Measurements from ENCODE around the gene BIRC7.

The BIRC7 gene

DNA sequence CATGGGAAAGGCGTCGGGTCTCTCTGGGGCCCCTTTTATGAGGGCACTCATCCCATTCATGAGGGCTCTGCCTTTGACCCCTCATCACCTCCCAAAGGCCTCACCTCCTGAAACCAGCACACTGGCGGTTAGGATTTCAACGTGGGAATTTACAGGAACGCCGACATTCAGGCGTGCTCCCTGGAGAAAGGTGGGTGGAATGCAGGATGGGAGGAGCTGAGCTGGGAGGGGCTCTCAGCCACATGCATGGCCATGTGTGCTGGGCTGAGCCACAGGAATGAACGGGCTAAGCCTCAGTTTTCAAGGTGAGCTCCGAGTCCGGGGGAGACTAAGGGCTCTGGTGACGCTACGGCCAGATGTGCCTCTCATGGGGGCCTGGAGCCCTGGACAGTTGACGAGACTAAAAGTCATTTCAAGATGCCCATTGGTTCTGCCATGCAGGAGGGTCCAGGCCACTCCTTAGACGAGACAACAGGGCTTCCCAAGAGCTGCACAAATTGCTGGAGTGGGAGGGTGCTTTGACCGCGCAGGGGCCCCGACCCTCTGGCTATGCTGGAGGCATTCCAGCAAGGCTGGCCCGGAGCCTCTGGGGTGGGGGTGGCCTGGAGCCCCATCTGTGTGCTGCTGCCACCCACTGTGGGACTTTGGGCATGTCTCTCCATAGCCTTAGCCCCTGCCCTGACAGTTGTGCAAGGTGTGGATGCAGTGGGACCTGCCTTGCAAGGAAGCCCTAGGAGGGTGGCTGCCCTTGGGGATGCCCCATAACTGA, 33.1 kb downstream of the BIRC7 start:
- DNase-seq = no peak

DNA sequence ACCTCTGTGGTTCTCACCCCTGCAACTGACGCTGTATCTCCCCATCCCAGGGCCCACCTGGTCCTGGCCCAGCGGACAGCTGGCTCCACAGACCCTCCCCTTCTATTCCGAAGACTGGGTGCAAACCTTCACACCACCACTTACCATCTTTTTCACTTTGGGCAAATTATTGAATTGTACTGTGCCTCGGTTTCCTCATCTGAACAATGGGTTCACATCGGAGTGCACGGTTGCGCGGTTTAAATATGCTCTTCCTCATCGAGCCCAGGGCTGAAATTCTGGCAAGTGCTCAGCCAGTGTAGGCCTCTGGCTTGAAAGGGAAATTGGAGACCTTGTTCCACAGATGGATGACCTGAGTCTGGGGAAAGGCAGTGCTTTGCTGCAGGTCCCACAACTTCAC, 34.0 kb downstream of the BIRC7 start:
- DNase-seq = no peak

DNA sequence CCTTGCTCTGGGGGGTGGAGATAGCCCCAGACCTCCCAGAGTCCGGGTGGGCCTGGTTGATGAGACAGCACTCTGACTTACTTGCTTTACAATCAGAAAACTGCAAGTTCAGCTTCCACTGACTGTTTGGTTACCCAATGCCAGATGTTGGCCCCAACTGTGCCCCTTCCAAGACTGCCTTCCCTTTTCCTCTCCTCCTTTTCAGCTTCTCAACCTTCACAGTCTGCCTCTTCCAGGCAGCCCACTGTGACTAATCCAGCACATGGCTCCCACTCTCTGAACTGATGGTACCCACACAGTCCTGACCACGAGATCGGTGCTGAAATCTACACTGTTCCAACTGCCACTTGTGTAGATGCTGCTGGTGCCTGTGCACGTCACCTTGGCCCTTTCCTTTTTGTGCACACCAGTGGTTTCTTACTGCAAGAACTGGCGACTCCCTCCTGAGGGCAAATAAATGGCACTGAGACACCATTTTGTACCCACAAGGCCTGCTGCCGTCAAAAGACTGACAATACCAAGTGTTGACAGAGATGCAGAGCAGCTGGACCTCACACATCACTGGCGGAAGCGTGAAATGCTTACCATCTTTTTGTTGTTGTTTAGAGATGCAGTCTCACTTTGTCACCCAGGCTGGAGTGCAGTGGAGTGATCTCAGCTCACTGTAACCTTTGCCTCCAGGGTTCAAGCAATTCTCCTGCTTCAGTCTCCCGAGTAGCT, 35.1 kb downstream of the BIRC7 start:
- no peak for DNase-seq

DNA sequence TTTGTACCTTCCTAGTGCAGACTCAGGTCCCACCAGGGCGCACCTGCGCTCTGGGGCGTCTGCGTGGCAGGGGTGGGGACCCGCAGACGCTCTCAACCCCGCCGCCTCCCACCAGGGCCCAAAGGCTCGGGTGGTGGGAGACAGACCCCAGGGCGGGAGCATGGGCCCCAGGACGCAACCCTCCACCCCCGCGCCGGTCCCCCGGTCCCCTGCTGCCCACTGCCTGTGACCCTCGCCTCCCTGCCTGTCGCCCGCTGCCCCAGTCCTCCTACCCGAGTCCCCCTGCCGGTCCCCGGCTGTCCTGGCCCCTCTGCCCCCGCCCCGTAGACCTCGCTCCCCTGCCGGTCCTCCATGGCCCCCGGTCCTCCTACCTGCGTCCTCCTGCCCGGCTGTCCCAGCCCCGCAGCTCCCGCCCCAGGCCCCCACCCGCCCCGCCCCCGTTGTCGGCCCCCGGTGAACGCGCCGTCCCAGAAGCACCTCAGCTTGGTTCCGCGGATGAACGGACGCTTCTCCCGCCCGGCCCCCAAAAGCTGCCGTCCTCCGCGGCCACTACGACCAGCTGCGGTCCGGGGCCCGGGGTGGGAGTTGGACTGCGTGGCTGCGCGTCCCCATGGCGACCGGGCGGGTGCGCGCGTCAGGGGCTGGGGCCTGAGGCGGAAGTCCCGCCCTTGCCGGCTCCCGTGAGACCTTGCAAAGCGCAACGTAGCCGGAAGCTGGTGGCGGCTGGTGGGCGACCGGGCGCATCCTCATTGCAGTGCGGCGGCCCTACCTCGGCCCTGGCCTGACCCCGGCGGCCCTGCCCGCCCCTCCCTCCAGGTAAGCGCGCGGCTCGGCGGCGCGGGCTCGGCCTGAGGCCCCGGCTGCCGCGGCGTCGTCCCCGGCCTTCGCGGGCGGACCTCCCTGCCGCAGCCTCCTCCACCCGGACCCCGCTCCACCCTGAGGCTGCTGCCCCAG, 36.7 kb downstream of the BIRC7 start, which contains the start of gene ARFGAP1:
TSS of gene ARFGAP1 (plus strand) at position 709 of the 954 bp plus-strand sequence. CDS start 2,768 bp downstream, outside the sequence.
- peak; percentile 90 for DNase-seq

DNA sequence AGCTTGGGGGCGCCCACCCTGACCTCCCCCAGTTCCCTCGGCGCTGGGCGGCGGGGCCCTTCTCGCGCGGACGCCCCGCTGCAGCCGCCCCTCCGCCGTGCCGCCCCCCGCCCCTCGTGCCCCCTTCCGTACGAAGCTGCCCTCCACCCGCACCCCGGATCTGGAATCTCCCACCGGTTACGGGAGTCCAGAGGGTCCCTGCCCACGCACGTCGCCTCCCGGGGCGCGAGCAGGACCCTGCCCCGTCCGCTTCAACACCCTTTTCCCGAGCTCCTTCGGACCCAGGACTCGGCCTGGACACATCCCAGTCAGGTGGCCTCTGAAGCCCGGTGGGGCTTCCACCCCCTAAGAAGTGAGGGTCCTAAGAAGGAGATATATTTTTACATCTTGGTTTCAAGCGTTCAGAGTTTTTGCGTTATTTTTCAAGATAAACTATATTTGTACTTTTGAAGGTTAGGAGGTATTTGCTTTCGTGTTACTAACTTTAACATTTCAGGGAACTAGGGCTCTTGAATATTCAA, 37.4 kb downstream of the BIRC7 start:
- DNase-seq = no peak

DNA sequence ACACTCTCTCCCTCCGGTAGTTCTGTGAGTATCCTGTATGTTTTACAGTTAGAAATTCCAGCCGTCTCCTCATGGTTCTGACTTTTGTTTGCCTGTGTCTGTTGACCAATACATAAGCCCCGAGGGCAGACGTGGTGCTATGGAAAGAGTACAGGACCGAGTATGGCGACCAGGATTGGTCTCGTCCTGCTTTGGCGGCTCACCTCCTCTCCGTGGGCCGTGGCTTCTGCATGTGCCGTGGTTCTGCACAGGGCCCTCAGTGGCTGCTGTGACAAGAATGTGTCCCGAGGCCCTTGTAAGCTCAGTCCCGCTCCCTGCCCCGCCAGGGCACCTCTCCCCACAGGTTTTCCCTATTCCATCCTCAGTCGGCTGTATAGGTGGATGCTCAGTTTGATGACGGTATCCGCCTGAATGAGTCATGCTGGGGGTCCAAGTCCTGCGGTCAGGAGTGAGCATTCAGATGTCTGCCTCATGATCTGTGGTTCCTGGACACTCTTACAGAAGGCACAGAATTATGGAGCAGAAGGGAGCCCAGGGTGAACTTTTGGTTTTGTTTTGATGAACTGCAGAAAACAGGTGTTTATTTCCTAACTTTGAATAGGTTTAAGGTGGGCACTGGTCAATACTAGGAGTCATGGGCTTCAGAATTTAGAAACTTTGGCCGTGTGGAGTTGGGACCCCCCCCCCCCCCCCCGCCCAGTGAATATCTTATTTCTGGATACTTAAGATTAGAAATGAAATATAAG, 38.1 kb downstream of the BIRC7 start:
- DNase-seq = no peak

DNA sequence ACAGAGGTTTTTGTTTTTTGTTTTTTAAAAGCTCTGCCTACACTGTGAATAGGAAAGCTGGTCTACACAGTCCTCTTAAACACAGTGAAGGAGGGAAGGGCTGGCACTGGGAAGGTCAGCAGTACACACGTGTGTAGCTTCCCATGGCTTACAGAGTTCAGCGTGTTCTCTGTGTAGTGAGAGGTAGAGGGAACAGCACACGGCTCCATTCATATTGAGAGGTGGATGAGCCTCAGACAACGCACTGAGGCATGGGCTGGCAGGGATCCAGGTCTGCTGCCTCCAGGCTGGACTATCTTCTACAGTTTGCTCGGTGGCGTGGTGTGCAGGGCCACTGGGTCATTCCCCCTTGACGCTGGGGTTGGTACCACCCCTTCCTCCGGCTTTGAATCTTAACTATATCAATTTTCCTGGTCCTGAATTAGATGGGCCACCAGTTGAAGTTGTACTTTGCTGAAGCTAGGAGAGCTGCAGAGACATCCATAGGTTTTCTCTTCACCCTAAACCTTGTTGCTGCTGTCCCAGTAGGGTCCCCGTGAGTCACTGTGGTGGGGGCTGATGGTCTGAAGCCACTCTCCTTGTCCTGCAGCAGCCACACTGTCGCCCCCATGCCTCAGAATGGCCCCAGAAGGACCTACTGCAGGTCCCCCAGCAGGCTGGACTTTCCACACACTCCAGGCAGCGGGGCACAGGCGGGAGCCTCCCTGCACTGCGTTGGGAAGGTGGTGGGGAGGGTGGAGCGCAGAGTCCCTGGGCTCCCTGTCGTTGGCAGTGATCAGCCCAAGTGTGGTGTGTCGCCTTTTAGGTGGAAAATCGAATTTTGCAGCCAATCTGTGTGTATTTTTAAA, 38.9 kb downstream of the BIRC7 start:
- no peak for DNase-seq

DNA sequence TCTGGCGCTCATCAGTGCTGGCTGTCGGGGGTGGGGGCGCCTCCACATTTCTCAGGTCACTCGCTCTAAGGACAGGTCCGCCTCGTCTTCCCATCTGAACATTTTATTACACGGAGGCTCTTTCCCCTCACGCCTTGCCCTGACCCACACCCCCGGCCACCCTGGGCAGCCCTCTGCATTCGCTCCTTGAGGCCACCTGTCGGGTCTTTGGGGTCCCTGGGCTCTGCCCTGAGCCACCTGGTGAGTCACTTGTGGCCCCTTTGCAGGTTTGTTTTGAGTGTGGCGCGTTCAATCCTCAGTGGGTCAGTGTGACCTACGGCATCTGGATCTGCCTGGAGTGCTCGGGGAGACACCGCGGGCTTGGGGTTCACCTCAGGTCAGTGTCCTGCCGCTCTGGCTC, 40.1 kb downstream of the BIRC7 start:
- DNase-seq = no peak

DNA sequence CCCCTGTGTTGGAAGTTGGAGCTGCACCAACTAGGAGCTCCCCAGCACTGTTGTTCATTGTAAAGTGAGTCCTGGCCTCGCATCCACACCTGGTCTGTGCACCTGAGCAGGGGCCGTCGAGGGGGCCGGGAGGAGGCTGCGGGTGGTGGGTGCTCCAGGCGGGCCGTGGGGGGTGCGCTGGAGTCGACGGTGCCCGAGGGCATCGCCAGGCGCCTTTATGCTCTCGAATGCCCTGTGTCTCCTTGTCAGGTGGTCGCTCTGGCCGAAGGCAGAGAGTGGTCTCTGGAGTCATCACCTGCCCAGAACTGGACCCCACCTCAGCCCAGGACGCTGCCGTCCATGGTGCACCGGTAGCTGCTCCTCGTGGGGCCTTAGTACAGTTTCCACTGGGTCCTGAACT, 41.3 kb downstream of the BIRC7 start:
- no peak for DNase-seq

DNA sequence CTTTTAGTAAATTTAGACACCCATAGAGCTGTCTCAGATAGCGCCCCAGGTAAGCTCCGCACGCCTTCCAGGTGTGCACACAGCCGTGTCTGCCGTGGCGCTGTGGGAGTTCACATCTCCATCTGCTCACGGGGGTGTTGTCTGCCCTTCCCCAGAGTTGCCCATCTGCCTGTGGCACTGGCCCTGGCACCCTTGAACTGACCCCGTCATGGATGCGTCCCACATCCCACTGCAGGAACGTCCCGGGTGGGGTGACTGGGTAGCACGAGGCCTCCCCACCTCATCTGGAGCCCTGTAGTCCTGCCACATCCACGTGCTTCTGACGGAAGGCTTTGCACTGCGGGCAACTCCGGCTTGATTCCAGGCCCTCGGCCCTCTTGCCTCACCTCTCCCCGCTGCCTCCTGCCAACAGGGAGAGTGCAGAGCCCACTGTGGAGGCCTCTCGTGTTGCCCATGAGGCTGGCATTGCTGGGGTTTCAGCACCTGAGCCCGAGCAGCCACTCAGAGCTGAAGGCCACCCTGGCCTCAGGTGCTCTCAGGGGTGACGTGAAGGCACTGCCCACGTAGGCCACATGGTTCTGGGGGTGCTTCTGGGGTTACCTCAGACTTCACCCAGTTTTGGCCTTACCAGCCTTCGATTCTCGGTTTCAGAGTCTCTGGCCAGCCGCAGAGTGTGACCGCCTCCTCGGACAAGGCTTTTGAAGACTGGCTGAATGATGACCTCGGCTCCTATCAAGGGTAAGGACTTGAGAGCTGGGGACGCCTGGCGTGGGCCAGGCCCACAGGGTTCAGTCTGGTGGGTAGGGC, 42.0 kb downstream of the BIRC7 start:
- no peak for DNase-seq

DNA sequence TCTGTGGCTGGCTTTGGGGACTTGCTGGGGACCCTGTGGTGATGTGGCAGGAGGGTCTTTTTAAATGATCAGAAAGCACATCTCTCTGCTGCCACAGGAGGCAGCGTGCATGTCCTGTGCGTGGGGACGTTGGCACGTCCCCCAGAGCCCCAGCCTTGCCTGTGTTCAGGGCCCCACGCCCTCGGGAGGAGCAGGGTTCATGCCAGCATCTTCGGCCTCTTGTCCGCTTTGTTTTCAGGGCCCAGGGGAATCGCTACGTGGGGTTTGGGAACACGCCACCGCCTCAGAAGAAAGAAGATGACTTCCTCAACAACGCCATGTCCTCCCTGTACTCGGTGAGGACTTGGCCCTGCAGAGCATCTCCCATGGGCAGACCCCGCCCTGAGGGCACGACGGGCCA, 43.0 kb downstream of the BIRC7 start:
- DNase-seq = no peak

DNA sequence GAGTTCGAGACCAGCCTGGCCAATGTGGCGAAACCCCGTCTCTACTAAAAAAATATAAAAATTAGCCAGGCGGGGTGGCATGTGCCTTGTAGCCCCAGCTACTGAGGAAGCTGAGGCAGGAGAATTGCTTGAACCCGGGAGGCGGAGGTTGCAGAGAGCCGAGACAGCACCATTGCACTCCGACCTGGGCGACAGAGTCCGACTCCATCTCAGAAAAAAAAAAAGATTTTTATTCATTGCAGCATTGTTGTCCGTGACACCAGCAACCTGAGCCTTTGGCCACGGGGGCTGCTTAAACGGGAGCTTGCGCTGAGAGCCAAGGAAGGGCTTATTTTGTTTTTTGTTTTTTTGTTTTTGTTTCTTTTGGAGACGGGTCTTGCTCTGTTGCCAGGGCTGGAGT, 44.2 kb downstream of the BIRC7 start:
- no peak for DNase-seq

DNA sequence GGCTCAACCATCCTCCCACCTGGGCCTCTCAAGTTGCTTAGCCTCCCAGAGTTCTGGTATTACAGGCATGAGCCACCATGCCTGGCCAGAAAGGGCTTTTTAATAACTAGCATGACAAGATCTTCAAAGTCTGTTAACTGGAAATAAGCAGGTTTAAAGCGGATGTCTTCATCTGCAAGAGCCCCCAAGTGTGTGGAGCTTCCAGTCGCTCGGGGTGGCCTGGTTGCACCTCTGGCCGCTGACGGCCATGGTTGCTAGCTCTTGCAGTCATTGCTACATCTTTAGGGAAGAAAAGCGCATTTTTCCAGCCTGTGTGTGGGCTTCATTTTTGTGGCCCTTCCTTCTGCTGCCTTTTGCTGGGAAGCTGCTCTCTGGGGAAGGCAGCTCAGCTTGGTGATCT, 44.7 kb downstream of the BIRC7 start:
- no peak for DNase-seq

DNA sequence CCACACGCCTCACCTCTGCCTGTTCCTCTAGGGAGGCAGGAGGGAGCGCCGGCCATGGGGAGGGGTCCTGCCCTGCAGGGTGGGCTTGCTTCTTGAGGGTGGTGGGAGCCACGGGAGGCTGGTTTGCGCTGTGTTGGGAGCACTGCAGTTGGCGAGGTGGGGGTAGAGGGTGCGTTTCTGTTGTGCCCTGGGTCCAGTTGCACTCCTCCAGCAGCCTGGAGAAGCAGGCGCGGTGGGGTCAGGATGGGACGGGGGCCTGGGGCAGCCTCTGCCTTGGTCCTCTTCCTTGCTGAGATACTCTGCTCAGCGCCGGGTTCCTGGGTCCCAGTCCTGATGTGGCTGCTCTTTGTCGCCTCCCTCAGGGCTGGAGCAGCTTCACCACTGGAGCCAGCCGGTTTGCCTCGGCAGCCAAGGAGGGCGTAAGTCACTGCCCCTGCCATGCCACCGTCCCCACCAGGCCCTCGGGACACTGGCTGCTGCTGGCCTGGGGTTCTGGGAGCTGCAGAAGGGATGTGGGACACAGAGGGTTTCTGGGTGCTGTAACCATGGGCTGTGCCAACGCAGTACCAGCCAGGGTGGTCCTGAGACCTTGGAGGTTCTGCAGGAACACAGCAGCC, 45.3 kb downstream of the BIRC7 start:
- no peak for DNase-seq

DNA sequence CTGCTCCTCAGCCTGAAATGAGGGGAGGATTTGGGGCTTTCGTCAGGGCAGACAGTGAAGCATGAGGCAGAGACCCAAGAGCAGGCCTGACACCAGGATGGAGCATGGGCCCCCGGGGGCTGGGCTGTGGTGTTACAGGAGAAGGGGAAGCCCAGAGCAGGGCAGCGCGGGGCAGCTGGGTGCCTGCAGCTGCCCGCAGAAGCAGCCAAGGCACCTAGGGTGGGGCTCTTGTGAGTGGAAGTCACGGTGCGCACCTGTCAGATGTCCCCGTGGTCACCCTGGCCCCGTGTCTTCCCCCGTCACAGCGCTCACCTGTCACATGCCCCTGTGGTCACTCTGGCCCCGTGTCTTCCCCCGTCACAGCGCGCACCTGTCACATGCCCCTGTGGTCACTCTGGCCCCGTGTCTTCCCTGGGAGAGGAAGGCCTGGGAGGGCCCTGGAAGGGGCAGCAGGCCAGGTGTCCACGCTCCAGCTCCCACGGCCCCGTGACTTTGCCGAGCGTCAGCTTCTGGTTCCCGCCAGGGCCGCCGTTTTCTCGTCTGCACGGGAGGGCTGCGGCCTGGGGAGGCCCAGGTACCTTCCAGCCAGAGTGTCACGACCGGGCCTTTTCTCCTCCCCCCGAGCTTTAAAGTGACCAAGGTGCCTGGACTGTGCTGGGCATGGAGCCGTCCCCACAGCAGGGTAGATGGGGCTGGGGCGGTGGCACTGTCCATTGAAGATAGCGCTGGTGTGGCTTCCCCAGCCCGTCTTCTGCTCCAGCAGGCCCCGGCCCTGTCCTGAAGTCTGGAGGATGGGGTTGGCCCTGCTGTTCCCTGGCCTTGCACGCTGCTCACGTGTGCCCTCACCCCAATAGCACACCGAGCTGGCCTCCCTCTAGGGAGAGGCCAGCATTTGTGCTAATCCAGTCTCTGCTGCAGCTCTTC, 46.3 kb downstream of the BIRC7 start:
- DNase-seq = no peak

DNA sequence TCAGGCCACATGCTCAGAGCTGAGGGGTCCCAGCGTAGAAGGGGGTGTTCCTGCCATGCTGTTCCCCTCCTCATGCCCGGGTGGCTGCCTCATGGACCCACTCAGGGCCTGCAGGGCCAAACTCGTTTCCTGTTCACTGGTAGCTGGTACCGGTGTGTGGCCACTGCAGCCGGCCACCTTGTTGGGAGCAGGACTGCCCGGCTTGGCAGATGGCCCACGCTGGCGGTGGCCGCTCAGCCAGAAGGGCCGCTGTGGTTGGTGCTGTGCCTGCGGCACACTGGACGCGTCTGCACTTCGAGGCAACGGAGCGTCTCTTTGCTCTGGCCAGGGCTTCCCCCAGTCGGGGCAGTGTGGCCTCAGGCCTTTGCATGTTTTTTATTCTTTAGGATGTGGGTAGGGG, 47.2 kb downstream of the BIRC7 start:
- no peak for DNase-seq

DNA sequence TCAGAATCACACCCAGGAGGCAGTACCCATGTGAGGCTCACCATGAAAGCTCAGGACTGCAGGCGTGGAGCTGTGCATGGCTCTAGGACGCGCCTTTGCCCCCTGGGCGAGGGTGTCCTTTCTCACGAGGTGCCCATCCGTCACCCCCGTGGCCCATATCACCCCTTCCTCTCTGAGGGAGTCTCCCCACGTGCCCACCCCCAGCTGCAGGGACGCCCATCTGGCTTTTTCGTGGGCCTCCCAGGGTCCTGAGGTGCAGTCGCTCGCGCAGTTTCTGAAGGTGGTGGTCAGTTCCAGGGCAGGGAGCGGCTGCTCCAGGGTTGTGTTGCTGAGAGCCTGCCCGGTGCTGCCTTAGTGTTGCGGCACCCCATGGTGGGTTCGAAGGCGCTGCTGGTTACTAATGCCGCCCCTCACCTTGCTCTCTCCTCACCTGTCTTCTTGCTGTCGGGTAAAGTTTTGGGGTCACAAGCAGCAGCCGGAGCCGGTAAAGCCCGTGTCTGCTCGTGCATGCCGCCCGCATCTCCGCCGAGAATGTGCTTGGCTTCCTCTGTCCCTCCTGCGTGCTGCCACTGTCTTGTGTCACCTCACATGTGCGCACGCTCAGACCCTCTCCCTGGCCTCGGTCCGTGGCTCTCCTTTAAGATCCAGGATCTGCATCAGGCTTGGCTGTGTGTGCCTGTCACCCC, 47.8 kb downstream of the BIRC7 start:
- DNase-seq = no peak

DNA sequence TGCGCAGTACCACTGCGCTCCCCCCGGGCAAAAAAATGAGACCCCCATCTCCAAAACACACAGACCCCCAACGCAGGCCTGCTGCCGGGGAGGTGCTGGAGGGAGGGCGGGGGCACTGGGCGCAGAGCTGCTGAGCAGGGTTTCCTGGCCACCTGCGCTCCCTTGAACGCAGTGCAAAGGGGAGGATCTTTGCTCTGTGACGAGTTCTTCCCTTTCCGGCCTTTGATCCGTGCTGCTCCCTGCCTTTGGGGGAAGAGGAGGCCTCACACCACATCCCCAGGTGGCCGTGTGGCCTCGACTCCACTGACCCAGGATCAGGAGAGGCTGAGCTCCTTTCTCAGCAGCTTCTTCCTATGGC, 48.4 kb downstream of the BIRC7 start:
- no peak for DNase-seq
